HepG2 (cell line): ENCODE measurements around the gene NAP1L4.

ENCODE experiments used
- POLR2A ChIP-seq, 2 experiments: IDR thresholded peaks; 2 replicates each; pipeline ENCODE4 v1.6.1; 2011; ENCODE audit warnings: low read depth in 2 of 2, low read length in 2 of 2, mild to moderate bottlenecking in 1 of 2, moderate library complexity in 1 of 2; ENCODE audit not compliant: insufficient read depth in 1 of 2
- ZNF224 ChIP-seq: sonication (generic); formaldehyde crosslinking; IDR thresholded peaks from 2 replicates; pipeline ENCODE4 v1.5.0; 2020; ENCODE audit warnings: mild to moderate bottlenecking, missing genetic modification reagents

DNA sequence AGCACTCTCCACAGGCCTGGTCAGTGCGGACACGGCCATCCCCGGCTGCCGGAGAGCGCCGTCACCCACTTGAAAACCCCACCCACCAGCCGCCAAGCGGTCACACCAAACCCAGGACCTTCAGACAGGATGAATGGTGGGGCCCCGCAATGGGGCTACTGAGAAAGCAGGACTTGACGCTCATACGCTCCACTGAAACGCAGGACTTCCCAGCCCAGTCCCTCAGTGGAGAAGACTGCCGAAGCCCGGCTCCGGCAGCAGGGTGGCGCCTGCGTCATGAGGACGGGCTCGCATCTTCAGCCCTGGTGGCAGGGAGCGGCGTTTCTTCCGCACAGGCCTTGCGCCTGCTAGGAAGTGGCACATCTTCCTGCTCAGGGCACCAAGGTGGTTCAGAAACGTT lies 47.6 kb downstream of the NAP1L4 start:
- TF ChIP-seq ZNF224 (CRISPR knock-in tag) (no peak), POLR2A (IDR thresholded peaks at IDR 0.05; ENCODE audit: insufficient read depth in 1 of 2, low read depth in 2 of 2, low read length in 2 of 2) (no peak)
